ENCODE results near the gene ATP6V0B.

Gene ATP6V0B

GRCh38 chr1:43980255-43981134 lies 5.7 kb downstream of the ATP6V0B start:
- Histone ChIP-seq H3K4me2 (ENCODE audit: insufficient read depth, low read length, poor library complexity, severe bottlenecking) (peak overlapping the region; percentile 89), H3K9ac (ENCODE audit: low read depth, low read length, poor library complexity) (peak overlapping the region; percentile 93), H2BK12ac (ENCODE audit: low read length) (no peak overlapping the region), H3K9me3 (replicated peaks in 1 of 2; ENCODE audit: control insufficient read depth in 2 of 2, insufficient read depth in 1 of 2, low read depth in 1 of 2, low read length in 2 of 2) (no peaks in the 10 kb centered on the region), H3K4me1 (ENCODE audit: control insufficient read depth in 2 of 2, insufficient read depth in 1 of 2, low read depth in 1 of 2, low read length in 2 of 2) (peaks cover 17 to 26% of the 10 kb centered on the region in 2 donors), H2BK5ac (ENCODE audit: low read length) (peak overlapping the region; percentile 72), H3K14ac (ENCODE audit: low read length) (peak overlapping the region; percentile 77), H3K36me3 (replicated peaks in 1 of 2; ENCODE audit: control insufficient read depth in 2 of 2, insufficient read depth in 2 of 2, low read length in 2 of 2) (peaks cover 39 to 75% of the 10 kb centered on the region in 2 donors), H2BK120ac (ENCODE audit: low read depth, low read length) (peak overlapping the region; percentile 33), H3K79me1 (ENCODE audit: low read depth, low read length) (peaks cover 40% of the 10 kb centered on the region), H4K91ac (ENCODE audit: low read depth, low read length, poor library complexity) (peak overlapping the region; percentile 46), H4K8ac (ENCODE audit: low read depth, low read length) (no peak overlapping the region), H3K18ac (ENCODE audit: low read length) (peak overlapping the region; percentile 93), H3K23ac (ENCODE audit: low read depth, low read length, poor library complexity) (peak overlapping the region; percentile 89), H3K27me3 (ENCODE audit: control insufficient read depth in 3 of 3, insufficient read depth in 3 of 3, low read depth in 1 of 3, low read length in 3 of 3) (no peaks in the 10 kb centered on the region), H3K4ac (ENCODE audit: low read length) (peak overlapping the region; percentile 26), H2AK5ac (ENCODE audit: low read depth, low read length) (peak overlapping the region; percentile 90), H2BK15ac (ENCODE audit: low read length) (no peak overlapping the region), H2AFZ (ENCODE audit: low read length) (no peak overlapping the region), H3K4me3 (ENCODE audit: low read length in 2 of 2) (peak overlapping the region; percentile 72 to 83), H3K27ac (replicated peaks; ENCODE audit: low read length) (no peak overlapping the region)
- WGBS, 2 donors (ENCODE audit: extremely low coverage in 2 of 2, insufficient read length in 2 of 2, insufficient replicate concordance in 1 of 2), result no CpG with 5 or more reads among the region's 13 CpGs
- no peak for DNase-seq (ENCODE audit: low spot score)

DNA sequence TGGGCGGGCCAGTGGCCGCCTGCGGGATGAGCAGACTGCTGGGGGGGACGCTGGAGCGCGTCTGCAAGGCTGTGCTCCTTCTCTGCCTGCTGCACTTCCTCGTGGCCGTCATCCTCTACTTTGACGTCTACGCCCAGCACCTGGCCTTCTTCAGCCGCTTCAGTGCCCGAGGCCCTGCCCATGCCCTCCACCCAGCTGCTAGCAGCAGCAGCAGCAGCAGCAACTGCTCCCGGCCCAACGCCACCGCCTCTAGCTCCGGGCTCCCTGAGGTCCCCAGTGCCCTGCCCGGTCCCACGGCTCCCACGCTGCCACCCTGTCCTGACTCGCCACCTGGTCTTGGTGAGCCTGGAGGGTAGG lies 6.4 kb downstream of the ATP6V0B start:
- H2AFZ ChIP-seq (ENCODE audit: low read length), result no peak overlapping the region
- peak overlapping the region; percentile 1 for H3K14ac ChIP-seq (ENCODE audit: low read length)
- peaks cover 37% of the 10 kb centered on the region for H3K79me1 ChIP-seq (ENCODE audit: low read depth, low read length)
- no peak overlapping the region for H3K4me3 ChIP-seq (ENCODE audit: low read length in 2 of 2)
- H2AK5ac ChIP-seq (ENCODE audit: low read depth, low read length), result no peak overlapping the region
- no peak overlapping the region for H3K4ac ChIP-seq (ENCODE audit: low read length)
- peaks cover 44 to 78% of the 10 kb centered on the region in 2 donors for H3K36me3 ChIP-seq (replicated peaks in 1 of 2; ENCODE audit: control insufficient read depth in 2 of 2, insufficient read depth in 2 of 2, low read length in 2 of 2)
- no peak overlapping the region for H4K8ac ChIP-seq (ENCODE audit: low read depth, low read length)
- H3K27ac ChIP-seq (replicated peaks; ENCODE audit: low read length), result no peak overlapping the region
- peak overlapping the region; percentile 16 for H3K9ac ChIP-seq (ENCODE audit: low read depth, low read length, poor library complexity)
- H3K4me2 ChIP-seq (ENCODE audit: insufficient read depth, low read length, poor library complexity, severe bottlenecking), result no peak overlapping the region
- peaks cover 14 to 20% of the 10 kb centered on the region in 2 donors for H3K4me1 ChIP-seq (ENCODE audit: control insufficient read depth in 2 of 2, insufficient read depth in 1 of 2, low read depth in 1 of 2, low read length in 2 of 2)
- no CpG with 5 or more reads among the region's 20 CpGs for WGBS, 2 donors (ENCODE audit: extremely low coverage in 2 of 2, insufficient read length in 2 of 2, insufficient replicate concordance in 1 of 2)
- H3K9me3 ChIP-seq (replicated peaks in 1 of 2; ENCODE audit: control insufficient read depth in 2 of 2, insufficient read depth in 1 of 2, low read depth in 1 of 2, low read length in 2 of 2), result no peaks in the 10 kb centered on the region
- no peak overlapping the region for H2BK120ac ChIP-seq (ENCODE audit: low read depth, low read length)
- no peak overlapping the region for H2BK12ac ChIP-seq (ENCODE audit: low read length)
- H2BK5ac ChIP-seq (ENCODE audit: low read length), result peak overlapping the region; percentile 72
- H3K23ac ChIP-seq (ENCODE audit: low read depth, low read length, poor library complexity), result peak overlapping the region; percentile 89
- no peak overlapping the region for H3K18ac ChIP-seq (ENCODE audit: low read length)
- H2BK15ac ChIP-seq (ENCODE audit: low read length), result no peak overlapping the region
- H3K27me3 ChIP-seq (ENCODE audit: control insufficient read depth in 3 of 3, insufficient read depth in 3 of 3, low read depth in 1 of 3, low read length in 3 of 3), result no peaks in the 10 kb centered on the region
- H4K91ac ChIP-seq (ENCODE audit: low read depth, low read length, poor library complexity), result peak overlapping the region; percentile 46
- DNase-seq (ENCODE audit: low spot score), result no peak

GRCh38 chr1:43981636-43982035 lies 6.9 kb downstream of the ATP6V0B start:
- H3K4me2 ChIP-seq (ENCODE audit: insufficient read depth, low read length, poor library complexity, severe bottlenecking), result no peak overlapping the region
- no CpG with 5 or more reads among the region's 20 CpGs for WGBS, 2 donors (ENCODE audit: extremely low coverage in 2 of 2, insufficient read length in 2 of 2, insufficient replicate concordance in 1 of 2)

GRCh38 chr1:43982241-43982640 lies 7.5 kb downstream of the ATP6V0B start:
- Histone ChIP-seq H3K18ac (ENCODE audit: low read length) (no peak overlapping the region), H3K9ac (ENCODE audit: low read depth, low read length, poor library complexity) (no peak overlapping the region), H3K79me1 (ENCODE audit: low read depth, low read length) (peaks cover 32% of the 10 kb centered on the region), H3K14ac (ENCODE audit: low read length) (no peak overlapping the region), H2BK15ac (ENCODE audit: low read length) (no peak overlapping the region), H3K4me1 (ENCODE audit: control insufficient read depth in 2 of 2, insufficient read depth in 1 of 2, low read depth in 1 of 2, low read length in 2 of 2) (peaks cover 14 to 16% of the 10 kb centered on the region in 2 donors), H4K8ac (ENCODE audit: low read depth, low read length) (no peak overlapping the region), H3K36me3 (replicated peaks in 1 of 2; ENCODE audit: control insufficient read depth in 2 of 2, insufficient read depth in 2 of 2, low read length in 2 of 2) (peaks cover 39 to 77% of the 10 kb centered on the region in 2 donors), H2AK5ac (ENCODE audit: low read depth, low read length) (no peak overlapping the region), H2AFZ (ENCODE audit: low read length) (no peak overlapping the region), H3K9me3 (replicated peaks in 1 of 2; ENCODE audit: control insufficient read depth in 2 of 2, insufficient read depth in 1 of 2, low read depth in 1 of 2, low read length in 2 of 2) (no peaks in the 10 kb centered on the region), H3K27me3 (ENCODE audit: control insufficient read depth in 3 of 3, insufficient read depth in 3 of 3, low read depth in 1 of 3, low read length in 3 of 3) (no peaks in the 10 kb centered on the region), H3K23ac (ENCODE audit: low read depth, low read length, poor library complexity) (peak overlapping the region; percentile 95), H4K91ac (ENCODE audit: low read depth, low read length, poor library complexity) (no peak overlapping the region), H2BK120ac (ENCODE audit: low read depth, low read length) (no peak overlapping the region), H3K4me3 (ENCODE audit: low read length in 2 of 2) (no peak overlapping the region), H3K4me2 (ENCODE audit: insufficient read depth, low read length, poor library complexity, severe bottlenecking) (no peak overlapping the region), H3K4ac (ENCODE audit: low read length) (no peak overlapping the region), H2BK12ac (ENCODE audit: low read length) (no peak overlapping the region), H3K27ac (replicated peaks; ENCODE audit: low read length) (no peak overlapping the region), H2BK5ac (ENCODE audit: low read length) (no peak overlapping the region)
- DNase-seq (ENCODE audit: low spot score), result no peak
- no CpG with 5 or more reads among the region's 8 CpGs for WGBS, 2 donors (ENCODE audit: extremely low coverage in 2 of 2, insufficient read length in 2 of 2, insufficient replicate concordance in 1 of 2)

More at GRCh38 chr1:43981636-43982035, 6.9 kb downstream of the ATP6V0B start:
- no peak overlapping the region for H2BK5ac ChIP-seq (ENCODE audit: low read length)
- H3K79me1 ChIP-seq (ENCODE audit: low read depth, low read length), result peaks cover 36% of the 10 kb centered on the region
- H2AFZ ChIP-seq (ENCODE audit: low read length), result no peak overlapping the region
- peak overlapping the region; percentile 95 for H3K23ac ChIP-seq (ENCODE audit: low read depth, low read length, poor library complexity)
- H2BK120ac ChIP-seq (ENCODE audit: low read depth, low read length), result no peak overlapping the region
- no peak overlapping the region for H3K4ac ChIP-seq (ENCODE audit: low read length)
- H3K36me3 ChIP-seq (replicated peaks in 1 of 2; ENCODE audit: control insufficient read depth in 2 of 2, insufficient read depth in 2 of 2, low read length in 2 of 2), result peaks cover 40 to 78% of the 10 kb centered on the region in 2 donors
- no peak overlapping the region for H3K14ac ChIP-seq (ENCODE audit: low read length)
- no peak overlapping the region for H2BK15ac ChIP-seq (ENCODE audit: low read length)
- H3K9ac ChIP-seq (ENCODE audit: low read depth, low read length, poor library complexity), result no peak overlapping the region
- H3K9me3 ChIP-seq (replicated peaks in 1 of 2; ENCODE audit: control insufficient read depth in 2 of 2, insufficient read depth in 1 of 2, low read depth in 1 of 2, low read length in 2 of 2), result no peaks in the 10 kb centered on the region
- H3K27me3 ChIP-seq (ENCODE audit: control insufficient read depth in 3 of 3, insufficient read depth in 3 of 3, low read depth in 1 of 3, low read length in 3 of 3), result no peaks in the 10 kb centered on the region
- no peak overlapping the region for H3K27ac ChIP-seq (replicated peaks; ENCODE audit: low read length)
- H2AK5ac ChIP-seq (ENCODE audit: low read depth, low read length), result no peak overlapping the region
- H3K4me3 ChIP-seq (ENCODE audit: low read length in 2 of 2), result no peak overlapping the region
- no peak overlapping the region for H3K18ac ChIP-seq (ENCODE audit: low read length)
- DNase-seq (ENCODE audit: low spot score), result no peak
- H2BK12ac ChIP-seq (ENCODE audit: low read length), result no peak overlapping the region
- H4K91ac ChIP-seq (ENCODE audit: low read depth, low read length, poor library complexity), result no peak overlapping the region
- H3K4me1 ChIP-seq (ENCODE audit: control insufficient read depth in 2 of 2, insufficient read depth in 1 of 2, low read depth in 1 of 2, low read length in 2 of 2), result peaks cover 14 to 16% of the 10 kb centered on the region in 2 donors
- H4K8ac ChIP-seq (ENCODE audit: low read depth, low read length), result no peak overlapping the region

Data from neuronal stem cell (in vitro differentiated cells).